K562 (cell line): ENCODE data around the gene CD44.

Experiments used
- HMG20B ChIP-seq: fragments of 250-450 bp; sonication (Bioruptor Pico); IDR thresholded peaks from 2 replicates; pipeline ENCODE4 v1.5.0; 2021; ENCODE audit warnings: mild to moderate bottlenecking
- KDM2B ChIP-seq: fragments of 250-450 bp; sonication (Bioruptor Pico); IDR thresholded peaks from 2 replicates; pipeline ENCODE4 v1.8.0; 2021; ENCODE audit warnings: mild to moderate bottlenecking, moderate library complexity
- PHF8 ChIP-seq: fragments of 200-600 bp; sonication (generic); IDR thresholded peaks from 2 replicates; pipeline ENCODE4 v1.6.1; 2012; ENCODE audit warnings: mixed run types, mild to moderate bottlenecking, inconsistent platforms, low read length, moderate library complexity, borderline replicate concordance
- RNF2 ChIP-seq: sonication (generic); IDR thresholded peaks from 2 replicates; pipeline ENCODE4 v1.6.1; 2016
- RUNX1 ChIP-seq: sonication (generic); IDR thresholded peaks from 2 replicates; pipeline ENCODE4 v1.6.1; 2016; ENCODE audit warnings: antibody characterized with exemption, low read depth
- SMARCC2 ChIP-seq: fragments of 450-650 bp; IDR thresholded peaks from 2 replicates; pipeline ENCODE4 v1.6.1; 2017; ENCODE audit warnings: antibody characterized with exemption, moderate library complexity, mild to moderate bottlenecking, low read depth
- TCF7L2 ChIP-seq: fragments of 150-350 bp; IDR thresholded peaks from 2 replicates; pipeline ENCODE4 v1.6.1; 2016; ENCODE audit warnings: low read depth, mild to moderate bottlenecking, low read length, moderate library complexity
- ZBTB7A ChIP-seq: IDR thresholded peaks from 2 replicates; pipeline ENCODE4 v1.6.1; 2011; ENCODE audit warnings: low read depth, mild to moderate bottlenecking, low read length, moderate library complexity, borderline replicate concordance; ENCODE audit not compliant: control insufficient read depth
- TF ChIP-seq, protein P1 (sequence below): fragments of 450-650 bp; IDR thresholded peaks from 2 replicates; pipeline ENCODE4 v1.6.1; 2016; ENCODE audit warnings: antibody characterized with exemption
- TF ChIP-seq, protein P2 (sequence below), 3 experiments: IDR thresholded peaks in 2 of 3; conservative IDR thresholded peaks in 1 of 3; 2 replicates each; pipeline ENCODE4 v1.5.1; 2011 to 2012; ENCODE audit warnings: low read length in 3 of 3, mild to moderate bottlenecking in 3 of 3, control low read depth in 2 of 3, improper control_type of control experiment in 1 of 3, inconsistent platforms in 1 of 3, low read depth in 1 of 3, mixed read lengths in 1 of 3, moderate library complexity in 1 of 3; ENCODE audit not compliant: insufficient read depth in 2 of 3

- TF ChIP-seq ZBTB7A (no peak), RUNX1 (no peak), TCF7L2 (no peak), SMARCC2 (no peak), PHF8 (no peak), HMG20B (CRISPR knock-in tag) (no peak), RNF2 (no peak), KDM2B (CRISPR knock-in tag) (no peak)
- TF ChIP-seq, protein P1, sequence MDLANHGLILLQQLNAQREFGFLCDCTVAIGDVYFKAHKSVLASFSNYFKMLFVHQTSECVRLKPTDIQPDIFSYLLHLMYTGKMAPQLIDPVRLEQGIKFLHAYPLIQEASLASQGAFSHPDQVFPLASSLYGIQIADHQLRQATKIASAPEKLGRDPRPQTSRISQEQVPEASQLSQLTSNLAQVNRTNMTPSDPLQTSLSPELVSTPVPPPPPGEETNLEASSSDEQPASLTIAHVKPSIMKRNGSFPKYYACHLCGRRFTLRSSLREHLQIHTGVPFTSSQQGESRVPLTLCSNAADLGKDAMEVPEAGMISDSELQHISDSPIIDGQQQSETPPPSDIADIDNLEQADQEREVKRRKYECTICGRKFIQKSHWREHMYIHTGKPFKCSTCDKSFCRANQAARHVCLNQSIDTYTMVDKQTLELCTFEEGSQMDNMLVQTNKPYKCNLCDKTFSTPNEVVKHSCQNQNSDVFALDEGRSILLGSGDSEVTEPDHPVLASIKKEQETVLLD = no peak
- TF ChIP-seq, protein P2, sequence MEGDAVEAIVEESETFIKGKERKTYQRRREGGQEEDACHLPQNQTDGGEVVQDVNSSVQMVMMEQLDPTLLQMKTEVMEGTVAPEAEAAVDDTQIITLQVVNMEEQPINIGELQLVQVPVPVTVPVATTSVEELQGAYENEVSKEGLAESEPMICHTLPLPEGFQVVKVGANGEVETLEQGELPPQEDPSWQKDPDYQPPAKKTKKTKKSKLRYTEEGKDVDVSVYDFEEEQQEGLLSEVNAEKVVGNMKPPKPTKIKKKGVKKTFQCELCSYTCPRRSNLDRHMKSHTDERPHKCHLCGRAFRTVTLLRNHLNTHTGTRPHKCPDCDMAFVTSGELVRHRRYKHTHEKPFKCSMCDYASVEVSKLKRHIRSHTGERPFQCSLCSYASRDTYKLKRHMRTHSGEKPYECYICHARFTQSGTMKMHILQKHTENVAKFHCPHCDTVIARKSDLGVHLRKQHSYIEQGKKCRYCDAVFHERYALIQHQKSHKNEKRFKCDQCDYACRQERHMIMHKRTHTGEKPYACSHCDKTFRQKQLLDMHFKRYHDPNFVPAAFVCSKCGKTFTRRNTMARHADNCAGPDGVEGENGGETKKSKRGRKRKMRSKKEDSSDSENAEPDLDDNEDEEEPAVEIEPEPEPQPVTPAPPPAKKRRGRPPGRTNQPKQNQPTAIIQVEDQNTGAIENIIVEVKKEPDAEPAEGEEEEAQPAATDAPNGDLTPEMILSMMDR (IDR thresholded peaks at IDR 0.05 in 2 of 3, conservative IDR thresholded peaks at IDR 0.05 in 1 of 3; ENCODE audit: insufficient read depth in 2 of 3, low read depth in 1 of 3, low read length in 3 of 3) = no peak
These were observed 67.6 kb downstream of the CD44 start for GRCh38 chr11:35206616-35207015.
